ENCODE measurements around the gene WNT16.

WNT16 gene

DNA sequence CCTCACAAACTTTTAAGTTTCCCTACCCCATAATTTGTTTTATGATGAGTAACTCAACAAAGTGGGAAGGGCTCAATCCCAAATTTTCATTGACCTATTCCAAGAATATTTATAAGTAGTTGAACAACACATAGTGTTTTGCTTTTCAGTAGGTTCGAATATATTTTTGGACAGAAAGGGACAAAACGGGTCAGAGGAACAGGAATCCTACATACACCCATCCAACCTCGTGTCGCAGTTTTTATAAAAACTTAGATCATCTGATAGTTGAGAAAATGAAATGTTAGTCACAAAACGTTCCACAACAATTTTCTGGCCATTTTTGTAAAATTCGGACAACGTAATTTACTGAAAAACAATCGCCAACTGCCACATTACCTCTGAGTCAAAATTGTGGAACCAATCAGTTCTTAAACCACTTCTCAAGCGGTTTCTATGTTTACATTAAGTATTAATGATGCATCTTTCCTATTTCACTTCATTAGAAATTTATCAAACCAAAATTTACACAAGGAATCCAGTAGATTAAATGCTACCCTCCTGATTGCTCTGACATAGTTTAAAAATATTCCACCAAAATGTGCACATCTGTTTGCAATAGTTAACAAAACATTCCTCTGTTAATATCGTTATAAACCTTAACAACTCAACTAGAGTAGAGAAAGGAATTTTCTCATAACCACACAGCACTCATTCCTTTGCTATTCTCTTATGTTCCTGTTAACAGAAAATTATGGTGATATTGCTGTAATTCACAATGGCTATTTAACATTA lies 6.3 kb downstream of the WNT16 start:
- H3K4me3 ChIP-seq (ENCODE audit: low read depth, low read length): no peak overlapping the region
- no peak for DNase-seq (ENCODE audit: low read depth)
- TF ChIP-seq CTCF (IDR thresholded peaks at IDR 0.05; ENCODE audit: insufficient read depth, low read depth, low read length, missing control alignments): no peak

- H3K4me3 ChIP-seq (ENCODE audit: low read depth, low read length): no peak overlapping the region
- TF ChIP-seq CTCF (IDR thresholded peaks at IDR 0.05; ENCODE audit: insufficient read depth, low read depth, low read length, missing control alignments): no peak
- no peak for DNase-seq (ENCODE audit: low read depth)
These were observed 7.8 kb downstream of the WNT16 start for GRCh38 chr7:121336579-121336978.

GRCh38 chr7:121337398-121337797 lies 8.6 kb downstream of the WNT16 start:
- peak; percentile 18 for TF ChIP-seq CTCF (IDR thresholded peaks at IDR 0.05; ENCODE audit: insufficient read depth, low read depth, low read length, missing control alignments)
- DNase-seq (ENCODE audit: low read depth): peak; percentile 23
- no peak overlapping the region for H3K4me3 ChIP-seq (ENCODE audit: low read depth, low read length)

DNA sequence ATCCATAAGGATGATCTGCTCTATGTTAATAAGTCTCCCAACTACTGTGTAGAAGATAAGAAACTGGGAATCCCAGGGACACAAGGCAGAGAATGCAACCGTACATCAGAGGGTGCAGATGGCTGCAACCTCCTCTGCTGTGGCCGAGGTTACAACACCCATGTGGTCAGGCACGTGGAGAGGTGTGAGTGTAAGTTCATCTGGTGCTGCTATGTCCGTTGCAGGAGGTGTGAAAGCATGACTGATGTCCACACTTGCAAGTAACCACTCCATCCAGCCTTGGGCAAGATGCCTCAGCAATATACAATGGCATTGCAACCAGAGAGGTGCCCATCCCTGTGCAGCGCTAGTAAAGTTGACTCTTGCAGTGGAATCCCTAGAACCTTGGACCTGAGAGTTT lies 10.3 kb downstream of the WNT16 start:
- DNase-seq (ENCODE audit: low read depth): no peak
- no peak for TF ChIP-seq CTCF (IDR thresholded peaks at IDR 0.05; ENCODE audit: insufficient read depth, low read depth, low read length, missing control alignments)
- no peak overlapping the region for H3K4me3 ChIP-seq (ENCODE audit: low read depth, low read length)

GRCh38 chr7:121341933-121342332 lies 13.1 kb downstream of the WNT16 start:
- no peak for DNase-seq (ENCODE audit: low read depth)
- no peak for TF ChIP-seq CTCF (IDR thresholded peaks at IDR 0.05; ENCODE audit: insufficient read depth, low read depth, low read length, missing control alignments)
- H3K4me3 ChIP-seq (ENCODE audit: low read depth, low read length): no peak overlapping the region

GRCh38 chr7:121342631-121343030 lies 13.8 kb downstream of the WNT16 start:
- no peak for TF ChIP-seq CTCF (IDR thresholded peaks at IDR 0.05; ENCODE audit: insufficient read depth, low read depth, low read length, missing control alignments)
- no peak overlapping the region for H3K4me3 ChIP-seq (ENCODE audit: low read depth, low read length)
- no peak for DNase-seq (ENCODE audit: low read depth)

- H3K4me3 ChIP-seq (ENCODE audit: low read depth, low read length): no peak overlapping the region
- no peak for DNase-seq (ENCODE audit: low read depth)
- no peak for TF ChIP-seq CTCF (IDR thresholded peaks at IDR 0.05; ENCODE audit: insufficient read depth, low read depth, low read length, missing control alignments)
These were observed 14.5 kb downstream of the WNT16 start for GRCh38 chr7:121343302-121343701.

Data from GM12865 (cell line).